Activated T-cell treated with anti-CD3 and anti-CD28 coated beads for 1 hour (primary cell): ENCODE results near the gene MRPL33.

Source experiments
- DNase-seq: peaks from one replicate; pipeline ENCODE4 v3.0.0-alpha.2; 2020; ENCODE audit warnings: low read depth

The MRPL33 gene

GRCh38 chr2:27776696-27777095 is 5.2 kb downstream of the MRPL33 start:
- DNase-seq = no peak

DNA sequence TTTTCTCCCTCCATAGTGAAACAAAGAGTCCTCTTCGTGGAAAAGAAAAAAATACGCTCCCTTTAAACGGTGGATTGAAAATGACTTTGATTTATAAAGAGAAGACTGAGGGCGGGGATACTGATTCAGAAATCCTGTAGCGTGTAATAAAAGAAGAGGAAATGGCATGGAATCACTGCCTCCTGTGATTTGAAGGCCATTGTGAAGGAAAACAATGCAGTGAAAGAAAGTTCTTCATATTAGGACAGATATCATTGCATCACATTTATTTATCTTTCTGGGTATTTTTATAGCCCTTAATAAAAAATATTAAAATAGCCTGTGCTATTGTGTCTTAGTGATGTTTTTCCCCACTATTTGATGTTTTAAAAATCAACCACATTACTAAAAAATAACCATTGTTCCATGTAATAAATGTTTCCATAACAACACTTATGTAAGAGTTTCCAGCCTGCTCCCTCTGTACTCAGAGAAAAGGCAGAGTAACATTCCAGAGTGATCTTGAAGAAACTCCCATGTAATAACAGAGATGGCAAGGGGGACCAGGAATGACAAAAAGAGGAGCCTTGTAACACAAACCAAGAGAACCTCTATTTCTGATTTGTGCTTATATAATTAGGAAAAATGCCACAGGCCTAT is 8.0 kb downstream of the MRPL33 start:
- DNase-seq = no peak

- DNase-seq = no peak
These were observed 10.0 kb downstream of the MRPL33 start for GRCh38 chr2:27781496-27781895.

- DNase-seq = no peak
These were observed 11.2 kb downstream of the MRPL33 start for GRCh38 chr2:27782701-27783100.

- DNase-seq = no peak
These were observed 19.3 kb downstream of the MRPL33 start for GRCh38 chr2:27790796-27791195.

- no peak for DNase-seq
These were observed 21.2 kb downstream of the MRPL33 start for GRCh38 chr2:27792759-27793158.

- DNase-seq = no peak
These were observed 23.7 kb downstream of the MRPL33 start for GRCh38 chr2:27795093-27795834.

DNA sequence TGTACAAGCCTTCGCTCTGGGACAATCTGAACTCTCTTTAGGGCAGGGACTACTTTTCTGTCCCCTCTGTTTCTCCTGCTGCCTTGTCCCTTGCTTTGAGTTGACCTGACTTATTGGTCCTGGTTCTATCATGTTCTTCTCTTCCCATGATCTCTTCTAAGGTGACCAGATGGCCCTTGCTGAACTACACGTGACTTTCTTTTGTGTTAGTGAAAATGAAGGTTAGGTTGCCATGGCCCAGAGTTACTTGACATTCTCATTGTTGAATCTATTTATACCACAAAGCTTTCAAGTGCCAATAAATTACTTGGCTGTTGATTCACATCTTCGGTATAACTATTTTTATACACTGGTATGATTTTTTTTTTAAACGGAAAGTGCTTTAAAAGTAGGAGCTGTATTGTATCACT is 24.4 kb downstream of the MRPL33 start:
- DNase-seq = no peak

- no peak for DNase-seq
These were observed 25.6 kb downstream of the MRPL33 start for GRCh38 chr2:27796791-27797765.

DNA sequence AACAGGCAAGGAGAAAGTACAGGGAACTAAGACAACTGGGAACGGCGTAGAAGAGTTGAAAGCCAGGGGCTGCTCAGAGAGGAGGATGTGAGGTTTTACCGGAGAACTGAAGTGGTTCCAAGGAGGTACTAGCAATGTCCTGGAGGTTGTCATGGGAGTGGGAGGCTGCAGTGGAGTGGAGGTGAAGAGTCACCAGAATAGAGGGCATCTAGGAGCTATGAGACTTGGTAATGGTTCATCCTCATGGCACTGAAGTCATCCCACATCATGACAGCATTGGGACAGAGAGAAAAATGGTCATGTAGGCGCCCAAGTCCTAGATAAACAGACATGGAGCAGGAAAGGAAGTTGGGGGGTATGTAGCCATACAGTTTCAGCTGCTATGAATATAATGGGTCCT is 26.3 kb downstream of the MRPL33 start:
- no peak for DNase-seq

GRCh38 chr2:27798486-27798885 is 27.0 kb downstream of the MRPL33 start:
- DNase-seq = no peak

- DNase-seq = no peak
These were observed 27.6 kb downstream of the MRPL33 start for GRCh38 chr2:27798948-27799645.

DNA sequence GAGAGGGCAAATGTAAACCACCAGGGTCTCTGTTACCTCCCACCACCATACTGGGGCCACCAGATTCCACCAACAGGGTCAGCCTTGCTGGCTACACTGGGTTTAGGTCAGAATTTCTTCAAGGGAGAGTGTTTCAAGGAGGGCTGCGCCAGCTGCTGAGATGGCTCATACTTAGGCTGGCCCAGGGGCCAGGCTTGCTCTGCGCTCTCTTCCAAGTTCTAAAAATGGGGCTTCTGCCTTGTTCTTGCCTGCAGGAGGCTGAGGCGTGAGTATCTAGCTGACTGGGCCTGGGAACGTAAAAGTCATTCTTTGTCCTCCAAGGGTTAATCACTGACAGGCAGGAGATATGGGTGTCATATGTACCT is 28.1 kb downstream of the MRPL33 start:
- DNase-seq = no peak

DNA sequence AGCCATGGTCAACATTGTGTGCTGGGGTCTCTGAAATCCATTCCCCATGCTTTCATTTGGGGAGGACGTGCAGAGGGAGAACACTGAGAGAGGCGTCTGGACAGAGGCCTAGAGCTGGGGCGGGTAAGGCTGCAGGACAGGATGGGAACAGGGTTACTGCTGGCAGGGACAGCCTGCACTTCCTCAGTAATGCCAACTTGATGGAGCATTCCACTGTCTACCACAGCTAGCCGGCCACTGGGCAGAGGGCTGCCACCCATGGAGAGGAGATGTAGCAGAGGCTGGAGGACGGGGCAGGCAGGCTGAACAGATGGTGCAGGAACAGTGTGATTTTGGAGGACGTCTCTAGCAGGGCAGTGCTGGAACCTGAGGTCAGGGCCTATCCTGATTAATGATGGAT is 29.3 kb downstream of the MRPL33 start:
- DNase-seq = no peak

DNA sequence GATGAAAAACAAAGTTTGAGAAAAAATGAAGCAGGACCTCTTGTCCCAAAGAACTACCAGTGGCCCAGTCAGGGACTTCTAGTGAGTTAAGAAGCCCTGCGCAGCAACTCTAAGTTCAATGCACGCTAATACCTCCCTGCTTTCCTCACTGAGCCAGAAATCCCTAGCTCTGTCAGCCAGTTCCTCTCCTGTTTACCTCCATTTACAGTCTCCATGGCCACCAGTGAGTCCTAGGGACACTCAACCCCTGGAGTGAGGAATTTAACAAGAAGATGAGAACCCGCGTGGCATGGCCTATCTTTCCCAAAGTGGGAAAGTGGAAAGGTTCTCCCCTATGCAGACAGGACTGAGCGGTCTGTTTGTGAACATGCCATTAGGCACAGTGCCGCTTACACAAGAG is 31.0 kb downstream of the MRPL33 start:
- DNase-seq = no peak

DNA sequence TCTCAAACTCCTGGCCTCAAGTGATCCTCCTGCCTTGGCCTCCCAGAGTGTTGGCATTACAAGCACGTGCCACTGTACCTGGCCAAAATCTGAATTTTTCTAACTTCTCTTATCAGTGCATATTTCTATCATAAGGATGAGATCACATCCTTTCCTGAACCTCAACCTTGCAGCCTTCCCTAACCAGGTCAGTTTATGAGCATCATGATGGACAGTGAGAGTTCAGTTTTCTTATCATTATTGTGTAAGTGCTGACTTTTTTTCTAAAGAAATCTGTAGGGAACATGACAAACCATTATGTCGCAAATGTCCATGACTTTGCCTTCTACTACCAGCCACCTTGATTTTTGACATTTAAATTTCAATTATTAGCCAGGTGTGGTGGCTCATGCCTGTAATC is 31.5 kb downstream of the MRPL33 start:
- no peak for DNase-seq

GRCh38 chr2:27804146-27804545 is 32.6 kb downstream of the MRPL33 start:
- DNase-seq = no peak

DNA sequence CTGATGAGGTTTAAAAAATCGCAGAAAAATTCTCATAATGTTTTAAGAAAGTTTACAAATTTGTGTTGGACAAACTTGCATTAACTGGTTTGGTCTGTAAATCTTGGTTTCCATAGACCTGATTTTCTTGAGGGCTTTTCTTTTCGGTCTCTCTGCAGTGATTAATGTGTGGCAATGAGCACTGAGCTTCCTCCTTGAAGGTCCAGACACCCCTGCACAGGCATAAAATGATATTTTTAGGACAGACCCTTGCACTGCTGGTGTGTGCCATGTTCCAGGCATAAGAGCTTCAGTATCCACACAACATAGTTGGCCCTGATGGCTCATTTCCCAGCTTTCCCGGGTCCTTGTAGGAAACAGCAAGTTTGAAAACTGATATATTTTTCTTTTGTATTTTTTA is 33.7 kb downstream of the MRPL33 start:
- no peak for DNase-seq

DNA sequence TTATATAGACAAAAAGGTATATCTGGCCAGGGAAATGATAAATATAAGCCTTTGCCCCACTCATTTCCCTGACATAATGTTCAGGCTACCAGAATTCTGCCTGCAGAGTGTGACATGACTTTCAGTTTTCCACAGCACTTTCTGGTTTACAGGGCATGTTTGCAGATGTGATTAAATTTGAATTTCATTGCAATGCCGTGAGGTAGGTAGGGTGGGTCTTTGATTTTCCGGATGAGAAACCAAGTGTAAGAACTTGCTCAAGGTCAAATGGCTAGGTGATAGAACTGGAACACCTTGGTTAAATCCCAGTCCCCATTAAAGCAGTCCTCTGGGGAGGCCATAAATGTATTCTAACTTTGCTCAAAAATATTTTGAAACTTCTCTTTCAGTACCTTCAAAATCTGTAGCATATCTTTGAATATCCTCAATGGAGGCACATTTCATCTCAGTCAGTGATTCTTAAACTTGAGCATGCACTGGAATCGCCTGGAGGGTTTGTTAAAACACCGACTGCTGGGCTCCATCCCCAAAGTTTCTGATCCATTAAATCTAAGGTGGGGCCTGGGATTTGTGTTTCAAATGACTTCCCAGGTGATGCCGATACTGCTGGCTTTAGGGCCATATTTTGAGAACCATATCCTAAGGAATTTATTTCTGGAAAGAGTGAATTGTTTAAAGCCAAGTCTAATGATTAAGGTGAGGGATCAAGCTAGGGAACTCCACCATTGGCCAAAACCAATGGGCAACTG is 35.0 kb downstream of the MRPL33 start:
- no peak for DNase-seq

- DNase-seq = no peak
These were observed 36.0 kb downstream of the MRPL33 start for GRCh38 chr2:27807476-27807875.

- no peak for DNase-seq
These were observed 36.9 kb downstream of the MRPL33 start for GRCh38 chr2:27808418-27808817.
